Natural killer cell (primary cell): ENCODE results near the gene NXF3. TPM values are rescaled to one million over a fixed set of nuclear protein-coding genes. Genes with fewer than 3 reads are reported as not detected.
"Not testable (repeated sequence)": the region's sequence is repeated elsewhere in the genome, so short reads cannot be mapped to it uniquely, and the experiment has no call there.

Source experiments
- ATAC-seq, 3 donors: fragments of 150-1000 bp in 2 of 3; fragments of 200-7000 bp in 1 of 3; cut with Tn5 transposase; 1 replicate in 1 of 3; 2 replicates in 2 of 3; pipeline ENCODE4 v1.10.0; 2021; ENCODE audit warnings: mild to moderate bottlenecking in 2 of 3, moderate library complexity in 2 of 3
- DNase-seq, 2 donors: peaks; one replicate each; pipeline versions ENCODE4 v3.0.0 to v3.0.0-alpha.2; 2013 to 2021; ENCODE audit warnings: mixed read lengths in 1 of 2
- H3K27ac ChIP-seq: one replicate; pipeline ENCODE4 v1.5.1; 2013; ENCODE audit warnings: mild to moderate bottlenecking, low read length
- H3K27me3 ChIP-seq: one replicate; pipeline ENCODE4 v1.6.1; 2013; ENCODE audit warnings: low read length; ENCODE audit not compliant: control insufficient read depth, insufficient read depth
- H3K36me3 ChIP-seq: one replicate; pipeline ENCODE4 v1.6.1; 2013; ENCODE audit warnings: low read length; ENCODE audit not compliant: control insufficient read depth, insufficient read depth
- H3K4me1 ChIP-seq: one replicate; pipeline ENCODE4 v1.6.1; 2013; ENCODE audit warnings: low read length; ENCODE audit not compliant: control insufficient read depth, insufficient read depth
- H3K4me3 ChIP-seq: one replicate; pipeline ENCODE4 v1.5.1; 2013; ENCODE audit warnings: low read length
- H3K9me3 ChIP-seq: one replicate; pipeline ENCODE4 v1.6.1; 2013; ENCODE audit warnings: low read length; ENCODE audit not compliant: control insufficient read depth, insufficient read depth
- H3K27ac Mint-ChIP-seq, 2 donors: one replicate each; pipeline ENCODE4 v1.8.0; 2022; ENCODE audit warnings: mild to moderate bottlenecking in 2 of 2, mixed read lengths in 2 of 2, moderate library complexity in 1 of 2
- H3K27me3 Mint-ChIP-seq, 2 donors: one replicate each; pipeline ENCODE4 v1.8.0; 2022; ENCODE audit warnings: low read depth in 2 of 2, mixed read lengths in 2 of 2
- H3K36me3 Mint-ChIP-seq: one replicate; pipeline ENCODE4 v1.8.0; 2022; ENCODE audit warnings: mixed read lengths
- H3K4me1 Mint-ChIP-seq, 2 donors: one replicate each; pipeline ENCODE4 v1.8.0; 2022; ENCODE audit warnings: mixed read lengths in 2 of 2
- H3K4me3 Mint-ChIP-seq: one replicate; pipeline ENCODE4 v1.8.0; 2022; ENCODE audit warnings: mild to moderate bottlenecking, moderate library complexity, mixed read lengths
- H3K9me3 Mint-ChIP-seq, 2 donors: one replicate each; pipeline ENCODE4 v1.8.0; 2022; ENCODE audit warnings: mixed read lengths in 2 of 2
- CTCF ChIP-seq: fragments of 200-600 bp; IDR thresholded peaks from one replicate; pipeline ENCODE4 v1.8.0; 2022; ENCODE audit warnings: antibody characterized with exemption
- WGBS: methylation state at CpG from one replicate; pipeline ENCODE4 v1.1.7; 2013; ENCODE audit warnings: missing lambda C conversion rate; ENCODE audit not compliant: insufficient coverage; 5-methylcytosine and 5-hydroxymethylcytosine counted together
- intact Hi-C: fragments of 100-400 bp; cut with micrococcal nuclease; formaldehyde crosslinking; loops from one replicate; pipeline ENCODE4 v1.14.2; 2022
- total RNA-seq, 4 donors: library from RNA; stranded (reverse); fragments of 120-200 nt in 1 of 4; gene quantifications; one replicate each; pipeline versions ENCODE4 v1.2.3 to v1.2.4, GENCODE V29; 2013 to 2022

Gene NXF3
- total RNA-seq, 3 donors from 2014 or later (not counting 1 experiment from before 2014, with no cell fraction given), result not detected

- H3K9me3 Mint-ChIP-seq, result peaks cover 3 to 8% of the 10 kb centered on the region in 2 donors
- Histone ChIP-seq H3K27me3 (no peaks in the 10 kb centered on the region), H3K4me1 (no peaks in the 10 kb centered on the region), H3K9me3 (no peaks in the 10 kb centered on the region), H3K4me3 (no peak overlapping the region), H3K36me3 (no peaks in the 10 kb centered on the region), H3K27ac (no peak overlapping the region)
- intact Hi-C loops, result no loop called here
- no peak overlapping the region for H3K27ac Mint-ChIP-seq
- no peak for DNase-seq
- ATAC-seq, result no peak
- H3K27me3 Mint-ChIP-seq, result peaks cover 0 to 8% of the 10 kb centered on the region in 2 donors
- H3K4me1 Mint-ChIP-seq, result no peaks in the 10 kb centered on the region
- 95% methylated on average over 4 of the region's 4 CpGs for WGBS
- peaks cover 6% of the 10 kb centered on the region for H3K36me3 Mint-ChIP-seq
- no peak overlapping the region for H3K4me3 Mint-ChIP-seq
- TF ChIP-seq CTCF, result no peak
Observed at GRCh38 chrX:103107836-103108235, 14.9 kb upstream of the NXF3 start.

GRCh38 chrX:103107227-103107737 lies 14.3 kb upstream of the NXF3 start:
- H3K4me3 ChIP-seq, H3K36me3 ChIP-seq, intact Hi-C loops, H3K4me3 Mint-ChIP-seq, H3K27ac ChIP-seq, H3K27me3 ChIP-seq, H3K36me3 Mint-ChIP-seq, H3K27me3 Mint-ChIP-seq, H3K9me3 ChIP-seq, H3K9me3 Mint-ChIP-seq, ATAC-seq, H3K27ac Mint-ChIP-seq, H3K4me1 ChIP-seq, H3K4me1 Mint-ChIP-seq, DNase-seq: not testable (repeated sequence)
- WGBS, result 95% methylated on average over 18 of the region's 21 CpGs

- 92% methylated on average over 20 of the region's 26 CpGs for WGBS
- H3K4me1 ChIP-seq, H3K27ac Mint-ChIP-seq, H3K9me3 Mint-ChIP-seq, H3K4me3 ChIP-seq, H3K4me1 Mint-ChIP-seq, H3K9me3 ChIP-seq, DNase-seq, H3K36me3 ChIP-seq, ATAC-seq, intact Hi-C loops, H3K27me3 Mint-ChIP-seq, H3K27ac ChIP-seq, H3K4me3 Mint-ChIP-seq, H3K36me3 Mint-ChIP-seq, H3K27me3 ChIP-seq: not testable (repeated sequence)
Observed at GRCh38 chrX:103104370-103104769, 11.4 kb upstream of the NXF3 start.

- ATAC-seq, H3K4me3 Mint-ChIP-seq, intact Hi-C loops, H3K4me3 ChIP-seq, H3K27ac Mint-ChIP-seq, H3K36me3 Mint-ChIP-seq, H3K4me1 ChIP-seq, H3K27ac ChIP-seq, H3K36me3 ChIP-seq, H3K4me1 Mint-ChIP-seq, H3K27me3 Mint-ChIP-seq, H3K9me3 Mint-ChIP-seq, H3K27me3 ChIP-seq, H3K9me3 ChIP-seq, DNase-seq: not testable (repeated sequence)
- no CpG with 5 or more reads among the region's 2 CpGs for WGBS
Observed at GRCh38 chrX:103103866-103104265, 10.9 kb upstream of the NXF3 start.

- no peaks in the 10 kb centered on the region for H3K4me1 Mint-ChIP-seq
- no peak for TF ChIP-seq CTCF
- Histone ChIP-seq H3K36me3 (no peaks in the 10 kb centered on the region), H3K4me1 (no peaks in the 10 kb centered on the region), H3K27ac (no peak overlapping the region), H3K27me3 (no peaks in the 10 kb centered on the region), H3K4me3 (no peak overlapping the region), H3K9me3 (no peaks in the 10 kb centered on the region)
- ATAC-seq (no peak), DNase-seq (no peak)
- H3K27me3 Mint-ChIP-seq, result peaks cover 0 to 10% of the 10 kb centered on the region in 2 donors
- H3K9me3 Mint-ChIP-seq, result no peaks in the 10 kb centered on the region
- H3K36me3 Mint-ChIP-seq, result no peaks in the 10 kb centered on the region
- H3K27ac Mint-ChIP-seq, result no peak overlapping the region
- intact Hi-C loops, result no loop called here
- WGBS, result no CpG with 5 or more reads among the region's 3 CpGs
- no peak overlapping the region for H3K4me3 Mint-ChIP-seq
Observed at GRCh38 chrX:103101299-103102042, 8.5 kb upstream of the NXF3 start.
